Esophagus squamous epithelium (tissue), 4 donors: ENCODE data around the gene CDC42BPA.

Source experiments
- POLR2A ChIP-seq, 4 donors: fragments of 450-650 bp; IDR thresholded peaks; one replicate each; pipeline ENCODE4 v1.6.1; 2017; ENCODE audit warnings: antibody characterized with exemption in 4 of 4, mild to moderate bottlenecking in 4 of 4, moderate library complexity in 3 of 4
- TF ChIP-seq, protein P1 (sequence below), 6 experiments: fragments of 450-650 bp in 4 of 6; fragments of 200-600 bp in 2 of 6; sonication (generic) in 2 of 6; IDR thresholded peaks; one replicate each; pipeline ENCODE4 v1.5.1; 2016 to 2019; ENCODE audit warnings: antibody characterized with exemption in 6 of 6, mild to moderate bottlenecking in 4 of 6, moderate library complexity in 4 of 6

DNA sequence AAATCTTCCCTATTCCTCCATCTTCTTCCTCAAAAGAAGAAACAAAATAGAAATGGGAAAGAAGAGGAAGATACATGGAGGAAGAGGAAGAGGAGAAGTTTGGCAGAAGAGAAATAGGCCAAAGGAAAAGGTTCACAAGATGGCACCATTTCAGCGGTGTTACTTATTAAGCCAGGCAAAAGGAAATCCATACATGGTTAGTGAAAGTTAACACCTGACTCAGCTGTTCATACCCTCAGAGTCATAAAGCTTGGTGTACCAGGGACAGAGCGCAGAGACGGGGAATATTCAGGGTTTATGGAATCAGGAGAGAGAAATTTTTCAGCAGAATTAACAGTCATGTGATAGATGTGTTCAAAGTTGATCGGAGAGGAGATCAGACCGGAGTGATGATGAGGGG lies 307.6 kb downstream of the CDC42BPA start:
- TF ChIP-seq, protein P1, sequence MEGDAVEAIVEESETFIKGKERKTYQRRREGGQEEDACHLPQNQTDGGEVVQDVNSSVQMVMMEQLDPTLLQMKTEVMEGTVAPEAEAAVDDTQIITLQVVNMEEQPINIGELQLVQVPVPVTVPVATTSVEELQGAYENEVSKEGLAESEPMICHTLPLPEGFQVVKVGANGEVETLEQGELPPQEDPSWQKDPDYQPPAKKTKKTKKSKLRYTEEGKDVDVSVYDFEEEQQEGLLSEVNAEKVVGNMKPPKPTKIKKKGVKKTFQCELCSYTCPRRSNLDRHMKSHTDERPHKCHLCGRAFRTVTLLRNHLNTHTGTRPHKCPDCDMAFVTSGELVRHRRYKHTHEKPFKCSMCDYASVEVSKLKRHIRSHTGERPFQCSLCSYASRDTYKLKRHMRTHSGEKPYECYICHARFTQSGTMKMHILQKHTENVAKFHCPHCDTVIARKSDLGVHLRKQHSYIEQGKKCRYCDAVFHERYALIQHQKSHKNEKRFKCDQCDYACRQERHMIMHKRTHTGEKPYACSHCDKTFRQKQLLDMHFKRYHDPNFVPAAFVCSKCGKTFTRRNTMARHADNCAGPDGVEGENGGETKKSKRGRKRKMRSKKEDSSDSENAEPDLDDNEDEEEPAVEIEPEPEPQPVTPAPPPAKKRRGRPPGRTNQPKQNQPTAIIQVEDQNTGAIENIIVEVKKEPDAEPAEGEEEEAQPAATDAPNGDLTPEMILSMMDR (IDR thresholded peaks at IDR 0.05): no peak
- TF ChIP-seq POLR2A (IDR thresholded peaks at IDR 0.05): no peak
